C4-2B (cell line): ENCODE results near the gene PHRF1.

Source experiments
- ZFX ChIP-seq: fragments of 450-650 bp; IDR thresholded peaks from 2 replicates; pipeline ENCODE4 v1.6.1; 2017
- TF ChIP-seq, protein P1 (sequence below): fragments of 450-650 bp; conservative IDR thresholded peaks from 2 replicates; pipeline ENCODE4 v1.5.1; 2017; ENCODE audit warnings: mild to moderate bottlenecking

GRCh38 chr11:618856-619627, 42.8 kb downstream of the PHRF1 start:
- TF ChIP-seq, protein P1, sequence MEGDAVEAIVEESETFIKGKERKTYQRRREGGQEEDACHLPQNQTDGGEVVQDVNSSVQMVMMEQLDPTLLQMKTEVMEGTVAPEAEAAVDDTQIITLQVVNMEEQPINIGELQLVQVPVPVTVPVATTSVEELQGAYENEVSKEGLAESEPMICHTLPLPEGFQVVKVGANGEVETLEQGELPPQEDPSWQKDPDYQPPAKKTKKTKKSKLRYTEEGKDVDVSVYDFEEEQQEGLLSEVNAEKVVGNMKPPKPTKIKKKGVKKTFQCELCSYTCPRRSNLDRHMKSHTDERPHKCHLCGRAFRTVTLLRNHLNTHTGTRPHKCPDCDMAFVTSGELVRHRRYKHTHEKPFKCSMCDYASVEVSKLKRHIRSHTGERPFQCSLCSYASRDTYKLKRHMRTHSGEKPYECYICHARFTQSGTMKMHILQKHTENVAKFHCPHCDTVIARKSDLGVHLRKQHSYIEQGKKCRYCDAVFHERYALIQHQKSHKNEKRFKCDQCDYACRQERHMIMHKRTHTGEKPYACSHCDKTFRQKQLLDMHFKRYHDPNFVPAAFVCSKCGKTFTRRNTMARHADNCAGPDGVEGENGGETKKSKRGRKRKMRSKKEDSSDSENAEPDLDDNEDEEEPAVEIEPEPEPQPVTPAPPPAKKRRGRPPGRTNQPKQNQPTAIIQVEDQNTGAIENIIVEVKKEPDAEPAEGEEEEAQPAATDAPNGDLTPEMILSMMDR: no peak
- no peak for TF ChIP-seq ZFX
